Neural cell (in vitro differentiated cells): ENCODE data around the gene YIPF1. TPM values are rescaled to one million over a fixed set of nuclear protein-coding genes. Genes with fewer than 3 reads are reported as not detected.

ENCODE experiments used
- H2AFZ ChIP-seq: fragments of 200-600, 300-800 bp; sonication (generic), shearing (Covaris generic); 2 replicates; pipeline ENCODE4 v1.6.0; 2014; ENCODE audit warnings: low read depth, mild to moderate bottlenecking, antibody characterized with exemption, low read length, moderate library complexity
- H3F3A ChIP-seq: fragments of 200-600 bp; shearing (Covaris generic); 2 replicates; pipeline ENCODE4 v1.6.1; 2016; ENCODE audit warnings: mild to moderate bottlenecking, moderate library complexity, mixed read lengths, antibody characterized with exemption, low read length; ENCODE audit not compliant: insufficient read depth, poor library complexity, severe bottlenecking
- H3K27ac ChIP-seq: fragments of 200-600, 300-800 bp; sonication (generic), shearing (Covaris generic); 2 replicates; pipeline ENCODE4 v1.5.1; 2014; ENCODE audit warnings: mild to moderate bottlenecking, low read length, moderate library complexity
- H3K27me3 ChIP-seq: fragments of 300-800, 200-600 bp; sonication (generic), shearing (Covaris generic); 2 replicates; pipeline ENCODE4 v1.6.0; 2014; ENCODE audit warnings: mild to moderate bottlenecking, low read depth, low read length, moderate library complexity; ENCODE audit not compliant: insufficient read depth
- H3K36me3 ChIP-seq: fragments of 300-800, 200-600 bp; sonication (generic), shearing (Covaris generic); 2 replicates; pipeline ENCODE4 v1.5.1; 2014; ENCODE audit warnings: mild to moderate bottlenecking, antibody characterized with exemption, low read length, moderate library complexity; ENCODE audit not compliant: insufficient read depth
- H3K4me2 ChIP-seq: fragments of 300-800, 200-600 bp; sonication (generic), shearing (Covaris generic); 2 replicates; pipeline ENCODE4 v1.6.0; 2014; ENCODE audit warnings: mild to moderate bottlenecking, low read length
- H3K4me3 ChIP-seq: fragments of 300-800, 200-600 bp; sonication (generic), shearing (Covaris generic); 2 replicates; pipeline ENCODE4 v1.5.1; 2014; ENCODE audit warnings: mild to moderate bottlenecking, low read length, moderate library complexity
- H3K79me2 ChIP-seq: fragments of 200-600 bp; shearing (Covaris generic); replicated peaks from 2 replicates; pipeline ENCODE4 v1.6.0; 2014; ENCODE audit warnings: mild to moderate bottlenecking, low read length, moderate library complexity; ENCODE audit not compliant: insufficient read depth
- H3K9ac ChIP-seq: fragments of 300-800, 200-600 bp; sonication (generic), shearing (Covaris generic); 2 replicates; pipeline ENCODE4 v1.6.1; 2016; ENCODE audit warnings: mild to moderate bottlenecking, low read length, mixed read lengths
- H3K9me2 ChIP-seq: fragments of 200-600 bp; shearing (Covaris generic); 2 replicates; pipeline ENCODE4 v1.6.1; 2016; ENCODE audit warnings: mild to moderate bottlenecking, low read length, mixed read lengths; ENCODE audit not compliant: insufficient read depth
- H3K9me3 ChIP-seq: fragments of 200-600, 300-800 bp; sonication (generic), shearing (Covaris generic); 2 replicates; pipeline ENCODE4 v1.6.1; 2016; ENCODE audit warnings: mild to moderate bottlenecking, mixed run types, low read length, moderate library complexity, mixed read lengths
- H4K20me1 ChIP-seq: fragments of 200-600 bp; shearing (Covaris generic); 2 replicates; pipeline ENCODE4 v1.6.1; 2016; ENCODE audit warnings: mild to moderate bottlenecking, mixed run types; ENCODE audit not compliant: insufficient read depth
- EP300 ChIP-seq: fragments of 450-650 bp; conservative IDR thresholded peaks from 2 replicates; pipeline ENCODE4 v1.6.1; 2014; ENCODE audit warnings: antibody characterized with exemption, mild to moderate bottlenecking, moderate library complexity; ENCODE audit not compliant: poor library complexity, severe bottlenecking
- EZH2 ChIP-seq: fragments of 200-600, 300-800 bp; shearing (Covaris generic), sonication (generic); IDR thresholded peaks from 2 replicates; pipeline ENCODE4 v1.6.1; 2014; ENCODE audit warnings: antibody characterized with exemption, low read length, borderline replicate concordance, mild to moderate bottlenecking; ENCODE audit not compliant: insufficient read depth, poor library complexity, severe bottlenecking
- MXI1 ChIP-seq: fragments of 450-650 bp; conservative IDR thresholded peaks from 2 replicates; pipeline ENCODE4 v1.6.1; 2014; ENCODE audit warnings: antibody characterized with exemption, mild to moderate bottlenecking; ENCODE audit not compliant: poor library complexity, severe bottlenecking
- POLR2AphosphoS5 ChIP-seq: IDR thresholded peaks from 2 replicates; pipeline ENCODE4 v1.6.1; 2012
- RAD21 ChIP-seq: fragments of 450-650 bp; conservative IDR thresholded peaks from 2 replicates; pipeline ENCODE4 v1.6.1; 2014; ENCODE audit warnings: antibody characterized with exemption, mild to moderate bottlenecking, moderate library complexity
- REST ChIP-seq: IDR thresholded peaks from 2 replicates; pipeline ENCODE4 v1.6.1; 2012; ENCODE audit warnings: borderline replicate concordance
- SMC3 ChIP-seq: fragments of 450-650 bp; conservative IDR thresholded peaks from 2 replicates; pipeline ENCODE4 v1.6.1; 2014; ENCODE audit warnings: antibody characterized with exemption, mild to moderate bottlenecking, moderate library complexity; ENCODE audit not compliant: poor library complexity
- TAF1 ChIP-seq: IDR thresholded peaks from 2 replicates; pipeline ENCODE4 v1.6.1; 2012; ENCODE audit warnings: low read depth
- polyA plus RNA-seq: library from polyadenylated mRNA; depleted of rRNA; stranded (reverse); fragments of >200 nt; gene quantifications from 2 replicates; pipeline ENCODE4 v1.2.3, GENCODE V29; 2014
- TF ChIP-seq, protein P1 (sequence below): fragments of 450-650 bp; IDR thresholded peaks from 2 replicates; pipeline ENCODE4 v1.5.1; 2014; ENCODE audit warnings: antibody characterized with exemption, mild to moderate bottlenecking, moderate library complexity; ENCODE audit not compliant: poor library complexity, severe bottlenecking

YIPF1 gene
- polyA plus RNA-seq, 1 donor from 2014 or later, result 45.0 TPM

DNA sequence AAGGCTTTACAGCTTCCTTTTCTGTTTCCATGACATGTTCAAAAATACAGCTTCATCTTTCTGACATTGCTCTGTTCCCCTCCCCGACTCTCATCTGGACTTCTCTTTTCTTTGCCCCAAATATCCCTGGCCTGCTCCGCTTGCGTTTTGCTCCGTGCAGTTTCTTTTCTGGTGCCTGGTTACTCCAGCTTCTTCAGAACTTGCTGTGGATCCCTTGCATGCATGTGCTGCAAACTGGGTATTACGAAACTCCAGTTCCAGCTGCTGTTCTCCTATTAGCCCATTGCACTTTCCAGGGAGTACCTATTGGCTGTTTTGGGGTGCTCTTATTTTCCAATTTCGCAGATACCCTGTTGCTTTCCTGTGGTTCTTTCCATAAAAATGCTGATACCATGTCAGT lies 41.6 kb downstream of the YIPF1 start:
- Histone ChIP-seq H3K79me2 (no peaks in the 10 kb centered on the region), H3K9ac (no peak overlapping the region), H3K9me2 (no peaks in the 10 kb centered on the region), H4K20me1 (no peaks in the 10 kb centered on the region), H3K4me2 (no peak overlapping the region), H3F3A (no peaks in the 10 kb centered on the region), H3K9me3 (no peaks in the 10 kb centered on the region), H3K36me3 (peaks cover 6% of the 10 kb centered on the region), H3K27ac (no peak overlapping the region), H2AFZ (no peak overlapping the region), H3K4me3 (no peak overlapping the region), H3K27me3 (no peaks in the 10 kb centered on the region)
- TF ChIP-seq TAF1, result no peak
- TF ChIP-seq REST, result no peak
- TF ChIP-seq, protein P1, sequence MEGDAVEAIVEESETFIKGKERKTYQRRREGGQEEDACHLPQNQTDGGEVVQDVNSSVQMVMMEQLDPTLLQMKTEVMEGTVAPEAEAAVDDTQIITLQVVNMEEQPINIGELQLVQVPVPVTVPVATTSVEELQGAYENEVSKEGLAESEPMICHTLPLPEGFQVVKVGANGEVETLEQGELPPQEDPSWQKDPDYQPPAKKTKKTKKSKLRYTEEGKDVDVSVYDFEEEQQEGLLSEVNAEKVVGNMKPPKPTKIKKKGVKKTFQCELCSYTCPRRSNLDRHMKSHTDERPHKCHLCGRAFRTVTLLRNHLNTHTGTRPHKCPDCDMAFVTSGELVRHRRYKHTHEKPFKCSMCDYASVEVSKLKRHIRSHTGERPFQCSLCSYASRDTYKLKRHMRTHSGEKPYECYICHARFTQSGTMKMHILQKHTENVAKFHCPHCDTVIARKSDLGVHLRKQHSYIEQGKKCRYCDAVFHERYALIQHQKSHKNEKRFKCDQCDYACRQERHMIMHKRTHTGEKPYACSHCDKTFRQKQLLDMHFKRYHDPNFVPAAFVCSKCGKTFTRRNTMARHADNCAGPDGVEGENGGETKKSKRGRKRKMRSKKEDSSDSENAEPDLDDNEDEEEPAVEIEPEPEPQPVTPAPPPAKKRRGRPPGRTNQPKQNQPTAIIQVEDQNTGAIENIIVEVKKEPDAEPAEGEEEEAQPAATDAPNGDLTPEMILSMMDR, result no peak
- TF ChIP-seq EZH2, result no peak
- TF ChIP-seq RAD21, result no peak
- no peak for TF ChIP-seq EP300
- no peak for TF ChIP-seq MXI1
- TF ChIP-seq SMC3, result no peak
- TF ChIP-seq POLR2AphosphoS5, result no peak

GRCh38 chr1:53842347-53842746 lies 47.2 kb downstream of the YIPF1 start:
- Histone ChIP-seq H3K27me3 (no peaks in the 10 kb centered on the region), H3K9me2 (no peaks in the 10 kb centered on the region), H3K9me3 (no peaks in the 10 kb centered on the region), H2AFZ (no peak overlapping the region), H3K36me3 (no peaks in the 10 kb centered on the region), H3F3A (no peaks in the 10 kb centered on the region), H3K4me2 (no peak overlapping the region), H3K9ac (no peak overlapping the region), H3K79me2 (peaks cover 5% of the 10 kb centered on the region), H4K20me1 (no peaks in the 10 kb centered on the region), H3K27ac (no peak overlapping the region), H3K4me3 (no peak overlapping the region)
- TF ChIP-seq RAD21 (no peak), SMC3 (no peak), MXI1 (no peak), TAF1 (no peak), REST (no peak), EZH2 (no peak), POLR2AphosphoS5 (no peak), EP300 (no peak)
- TF ChIP-seq, protein P1, result no peak
